EH (cell line): ENCODE results near the gene PPFIBP1.
"Not testable (repeated sequence)": the region's sequence is repeated elsewhere in the genome, so short reads cannot be mapped to it uniquely, and the experiment has no call there.

Source experiments
- DNase-seq: peaks from one replicate; pipeline ENCODE4 v3.0.0-alpha.2; 2015; ENCODE audit warnings: low read depth

PPFIBP1 gene

DNA sequence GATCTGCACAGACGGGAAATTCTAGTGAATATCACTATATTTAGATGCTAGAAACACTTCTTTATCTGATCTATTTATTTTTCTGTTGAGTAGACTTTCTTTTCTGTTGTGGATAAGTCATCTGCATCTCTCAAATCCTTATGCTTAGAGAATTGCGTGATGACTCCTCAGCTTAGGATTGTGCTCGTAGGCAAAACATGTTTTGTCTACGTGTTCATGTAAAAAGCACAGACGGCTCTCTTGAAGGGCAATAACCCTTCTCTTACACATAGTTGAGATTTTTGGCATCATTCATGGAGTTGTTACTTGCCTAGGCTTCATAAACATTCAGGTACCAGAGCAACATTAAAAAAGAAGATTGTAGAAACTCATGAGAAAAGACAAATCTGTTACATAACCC lies 18.6 kb downstream of the PPFIBP1 start:
- peak; percentile 97 for DNase-seq

DNA sequence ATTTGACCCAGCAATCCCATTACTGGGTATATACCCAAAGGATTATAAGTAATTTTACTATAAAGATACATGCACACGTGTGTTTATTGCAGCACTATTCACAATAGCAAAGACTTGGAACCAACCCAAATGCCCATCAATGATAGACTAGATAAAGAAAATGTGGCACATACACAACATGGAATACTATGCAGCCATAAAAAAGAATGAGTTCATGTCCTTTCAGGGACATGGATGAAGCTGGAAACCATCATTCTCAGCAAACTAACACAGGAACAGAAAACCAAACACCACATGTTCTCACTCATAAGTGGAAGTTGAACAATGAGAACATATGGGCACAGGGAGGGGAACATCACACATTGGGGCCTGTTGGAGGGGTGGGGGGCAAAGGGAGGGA lies 20.9 kb downstream of the PPFIBP1 start:
- DNase-seq = not testable (repeated sequence)

DNA sequence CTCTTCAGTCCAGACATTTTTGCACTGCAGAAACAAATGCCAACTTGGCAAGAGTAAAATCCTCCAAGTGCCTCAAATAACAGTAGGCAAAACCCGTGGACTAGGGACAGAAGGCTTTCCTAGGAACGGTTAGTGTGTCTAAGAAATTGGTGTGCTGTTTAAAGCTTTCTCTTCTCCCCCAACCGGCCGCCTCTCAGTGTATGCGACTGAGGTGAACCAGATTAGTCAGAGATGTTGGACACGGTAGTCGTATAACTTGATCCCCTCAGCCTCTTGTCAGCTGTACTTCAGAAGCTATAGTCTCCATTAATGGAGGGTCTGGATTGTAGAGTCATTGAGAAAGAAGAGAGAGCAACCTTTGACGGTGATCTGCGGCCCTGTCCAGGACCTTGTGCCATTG lies 21.7 kb downstream of the PPFIBP1 start:
- no peak for DNase-seq

DNA sequence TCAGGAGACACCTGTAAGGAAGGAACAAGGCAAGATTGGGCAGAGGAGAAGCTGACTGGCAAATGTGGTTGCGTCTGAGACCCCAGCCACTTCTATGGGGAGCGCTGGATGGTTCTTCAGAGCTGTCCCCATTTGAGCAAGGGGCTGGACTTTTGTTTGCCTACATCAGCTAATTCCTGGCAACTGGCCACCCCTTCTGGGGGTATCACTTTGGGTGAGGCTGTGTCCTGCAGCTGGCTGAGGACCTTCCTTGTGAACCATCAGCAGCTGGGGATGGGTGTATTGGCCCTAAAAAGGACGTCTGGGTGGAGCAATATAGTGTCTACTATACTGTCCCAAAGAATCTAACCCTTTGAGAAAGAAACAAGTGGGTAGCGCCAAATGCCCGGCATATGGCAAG lies 23.6 kb downstream of the PPFIBP1 start:
- DNase-seq = no peak

DNA sequence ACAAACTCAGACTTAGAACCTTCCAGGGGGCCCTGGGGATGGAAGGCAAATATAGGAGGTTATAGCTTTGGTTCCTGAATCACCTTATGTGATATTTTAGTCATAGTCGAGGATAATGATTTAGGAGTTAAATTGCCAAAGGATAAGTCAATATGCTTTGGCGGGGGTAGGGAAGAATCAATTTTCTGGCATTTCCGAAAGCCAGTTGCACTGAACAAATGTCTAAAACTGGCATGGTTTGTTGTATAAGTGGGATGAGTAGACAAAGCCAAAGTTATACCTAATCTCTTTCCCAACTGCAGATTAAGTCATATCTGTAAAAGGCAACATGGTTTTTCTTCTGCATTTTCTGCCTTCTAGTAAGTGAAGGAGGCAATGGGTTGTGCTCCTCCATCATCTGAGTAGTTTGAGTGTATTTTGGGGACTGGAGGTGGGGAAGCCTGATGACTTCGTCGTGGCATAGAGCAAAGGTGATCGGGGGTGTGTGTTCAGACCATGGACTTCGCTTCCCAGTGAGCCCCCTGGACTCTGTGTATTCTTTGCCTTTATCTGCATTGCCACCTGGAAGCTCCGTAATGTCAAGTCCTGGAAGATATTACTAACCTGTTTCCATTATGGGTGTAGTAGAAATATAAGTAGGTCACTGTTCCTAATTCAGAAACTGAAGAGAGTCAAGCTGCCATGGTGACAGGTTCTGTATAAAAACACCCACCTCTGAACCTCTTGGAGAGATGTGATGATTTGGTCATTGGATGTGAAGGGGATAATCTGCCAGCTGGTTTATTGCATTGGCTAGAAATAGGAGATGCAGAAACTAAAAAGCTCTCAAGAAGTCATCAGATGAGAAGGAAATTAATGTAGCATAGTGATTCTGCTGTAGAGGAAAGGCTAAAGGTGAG lies 24.5 kb downstream of the PPFIBP1 start:
- no peak for DNase-seq

DNA sequence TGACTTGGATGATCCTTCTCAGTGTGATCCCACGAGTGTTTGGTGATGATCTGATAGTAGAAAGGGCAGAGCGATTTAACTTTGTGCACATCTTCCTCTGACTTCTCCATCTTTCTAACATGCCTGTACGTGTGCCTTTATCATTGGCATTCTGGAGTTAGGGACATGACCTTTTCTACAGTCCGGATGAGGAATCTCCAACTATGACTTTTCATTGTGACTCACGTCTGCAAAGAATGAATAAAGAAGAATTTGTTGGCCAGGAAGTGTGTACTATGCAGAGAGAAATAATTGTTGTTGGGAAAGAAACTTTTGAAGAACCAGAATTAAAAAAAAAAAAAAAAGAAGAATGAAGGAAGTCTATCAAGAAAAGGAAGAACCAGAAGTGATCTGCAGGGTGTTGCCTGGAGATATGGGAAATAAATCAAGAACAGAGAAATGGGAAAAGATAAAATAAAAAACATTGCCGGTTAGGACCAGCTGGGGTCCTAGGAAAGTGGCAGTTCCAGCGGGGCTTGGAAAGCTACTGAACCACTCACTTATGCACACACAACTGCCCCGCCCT lies 25.3 kb downstream of the PPFIBP1 start:
- peak; percentile 95 for DNase-seq

DNA sequence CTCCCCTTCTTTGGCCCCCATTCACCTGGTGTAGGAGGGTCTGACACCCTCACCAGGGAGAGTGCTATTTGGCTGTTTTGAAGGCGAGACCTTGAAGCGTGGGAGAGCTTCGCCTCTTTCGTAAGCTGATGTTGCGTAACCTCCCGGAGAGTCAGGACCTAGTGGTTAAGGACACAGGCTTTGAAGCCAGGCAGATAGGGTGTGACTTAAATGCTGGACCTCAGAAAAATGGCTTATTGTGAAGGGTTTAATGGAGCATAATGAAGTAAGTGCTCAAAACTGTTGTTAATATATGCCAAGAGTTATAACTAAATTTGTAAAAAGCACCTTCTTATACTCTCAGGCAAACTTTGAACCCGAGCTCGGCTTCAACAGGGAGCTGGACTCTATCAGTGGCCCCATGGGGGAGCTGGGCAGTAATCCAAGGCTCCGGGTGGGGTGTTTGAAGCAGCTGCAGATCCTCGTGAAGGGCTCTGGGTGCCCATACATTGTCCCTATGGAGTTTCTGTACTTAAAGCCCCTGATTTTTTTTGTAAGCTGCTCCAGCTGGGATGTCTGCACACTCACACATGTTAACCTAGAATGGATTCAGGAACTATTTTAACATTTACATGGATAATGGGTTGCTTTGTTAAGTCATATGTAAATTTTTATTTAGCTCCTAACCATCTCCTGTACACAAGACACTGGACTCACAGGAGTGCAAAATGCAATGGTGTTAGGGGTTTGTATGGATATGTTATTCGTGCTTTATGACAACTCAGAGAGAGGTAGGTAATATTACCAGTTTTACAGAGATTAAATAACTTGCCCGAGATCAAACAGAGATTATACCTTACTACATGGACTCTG lies 26.0 kb downstream of the PPFIBP1 start:
- DNase-seq = peak; percentile 97

DNA sequence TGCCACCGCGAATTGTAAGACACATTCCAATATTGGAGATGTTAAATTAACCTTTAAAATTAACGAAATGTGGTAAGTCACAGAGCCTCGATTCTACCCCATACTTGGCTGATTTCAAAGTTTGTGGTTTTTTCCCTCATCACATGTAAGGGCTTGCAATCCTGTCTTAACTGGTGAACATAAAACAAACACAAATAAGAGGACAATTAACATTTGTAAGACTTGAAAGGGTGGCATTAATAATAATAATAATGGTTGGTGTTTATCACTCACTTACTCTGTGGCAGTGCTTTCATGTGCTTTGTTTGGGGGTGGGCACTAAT lies 26.6 kb downstream of the PPFIBP1 start:
- DNase-seq = no peak

DNA sequence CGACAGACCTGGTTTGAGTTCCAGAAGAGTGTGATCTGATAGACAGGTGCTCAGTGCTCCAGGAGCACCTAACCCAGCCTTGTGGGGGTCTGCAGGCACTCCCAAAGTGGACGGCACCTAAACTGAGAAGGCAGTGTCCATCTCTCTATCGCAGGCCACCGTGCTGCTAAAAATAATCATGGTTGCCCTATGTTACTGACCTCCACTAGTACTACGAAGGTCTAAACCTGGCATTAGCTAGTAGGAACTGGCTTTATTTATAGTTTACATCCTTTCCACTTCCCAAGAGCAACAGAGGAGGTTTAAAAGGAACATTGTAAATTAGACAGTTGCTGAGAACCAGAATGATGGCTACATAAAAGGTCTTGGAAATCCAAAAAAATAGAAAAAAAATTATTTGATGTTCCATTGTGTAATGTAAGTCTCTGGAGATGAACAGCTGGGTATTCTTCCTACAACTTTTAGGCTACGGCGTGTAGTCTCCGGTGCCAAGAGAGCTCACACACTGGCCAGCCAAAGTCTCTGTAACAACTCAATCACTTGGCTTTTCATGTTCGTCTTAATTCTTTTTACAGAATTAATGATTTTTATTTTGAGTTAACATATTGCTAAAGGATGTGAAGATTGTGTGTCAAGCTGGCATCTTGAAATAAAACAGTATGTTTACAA lies 27.3 kb downstream of the PPFIBP1 start:
- no peak for DNase-seq

DNA sequence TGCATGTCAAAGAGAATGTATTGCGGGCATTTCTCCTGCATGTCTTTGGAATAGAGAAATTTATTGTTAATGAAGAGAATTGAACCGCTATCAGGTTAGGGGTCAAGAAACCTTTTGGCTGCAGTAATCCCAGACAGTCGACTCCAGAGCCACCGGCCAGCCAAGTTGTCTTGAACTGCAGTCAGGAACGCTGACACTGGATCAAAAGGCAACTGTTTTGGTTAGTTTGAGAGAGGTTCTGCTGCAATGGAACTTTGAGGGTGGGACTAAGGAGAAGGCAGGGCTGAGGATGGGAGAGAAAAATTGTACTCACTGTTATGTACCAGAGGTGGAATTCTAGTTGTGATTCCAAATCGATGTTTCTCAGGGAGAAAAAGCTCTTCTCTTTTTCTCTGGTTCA lies 28.2 kb downstream of the PPFIBP1 start:
- DNase-seq = no peak

DNA sequence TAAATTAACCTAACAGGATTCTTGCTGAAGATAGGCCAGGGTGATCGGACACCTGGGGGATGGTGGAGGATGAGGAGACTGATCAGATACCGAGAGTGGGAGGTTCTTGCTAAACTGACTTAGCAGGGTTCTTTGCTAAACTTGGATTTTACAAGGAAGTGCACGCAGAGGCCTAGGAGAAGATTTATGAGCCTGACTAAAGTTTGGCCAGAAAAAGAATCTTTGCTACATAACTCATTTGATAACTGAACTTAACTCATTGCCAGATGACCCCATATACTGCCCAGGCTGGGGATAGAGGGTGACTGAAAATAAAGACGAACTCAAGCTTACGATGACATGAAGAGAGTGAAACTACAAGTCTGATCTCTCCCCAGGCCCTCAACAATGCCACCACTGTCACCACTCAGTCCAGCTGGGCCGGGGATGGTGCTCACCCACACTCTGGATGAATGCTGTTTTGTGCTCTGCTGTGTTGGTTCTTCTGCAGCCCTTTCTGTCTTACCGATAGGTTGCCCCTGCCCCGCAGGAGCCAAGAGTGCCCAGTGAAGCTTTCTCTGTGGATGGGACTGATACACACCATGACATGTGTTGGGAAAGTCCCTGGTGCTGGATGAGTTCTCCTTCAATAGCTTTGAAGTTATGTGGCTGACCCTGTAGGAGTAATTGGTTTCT lies 29.0 kb downstream of the PPFIBP1 start:
- no peak for DNase-seq

DNA sequence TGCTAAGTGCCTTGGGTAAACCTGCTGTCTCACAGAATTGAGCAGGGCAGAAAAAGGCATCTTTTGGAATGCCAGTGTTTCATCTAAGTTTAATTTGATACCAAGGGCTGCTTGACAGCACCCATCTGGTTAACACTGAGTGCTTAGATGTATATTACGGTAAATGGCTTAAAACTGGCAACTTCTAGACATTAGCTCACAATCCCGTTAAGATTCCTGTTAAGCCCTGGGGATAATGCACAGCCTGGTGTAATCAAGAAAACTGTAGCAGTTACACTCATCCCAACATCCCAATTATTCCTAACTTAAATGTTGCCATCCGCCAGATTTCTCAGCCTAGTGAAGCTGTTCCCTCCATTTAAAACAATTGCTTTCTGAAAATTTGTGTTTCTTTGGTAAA lies 29.9 kb downstream of the PPFIBP1 start:
- DNase-seq = no peak

DNA sequence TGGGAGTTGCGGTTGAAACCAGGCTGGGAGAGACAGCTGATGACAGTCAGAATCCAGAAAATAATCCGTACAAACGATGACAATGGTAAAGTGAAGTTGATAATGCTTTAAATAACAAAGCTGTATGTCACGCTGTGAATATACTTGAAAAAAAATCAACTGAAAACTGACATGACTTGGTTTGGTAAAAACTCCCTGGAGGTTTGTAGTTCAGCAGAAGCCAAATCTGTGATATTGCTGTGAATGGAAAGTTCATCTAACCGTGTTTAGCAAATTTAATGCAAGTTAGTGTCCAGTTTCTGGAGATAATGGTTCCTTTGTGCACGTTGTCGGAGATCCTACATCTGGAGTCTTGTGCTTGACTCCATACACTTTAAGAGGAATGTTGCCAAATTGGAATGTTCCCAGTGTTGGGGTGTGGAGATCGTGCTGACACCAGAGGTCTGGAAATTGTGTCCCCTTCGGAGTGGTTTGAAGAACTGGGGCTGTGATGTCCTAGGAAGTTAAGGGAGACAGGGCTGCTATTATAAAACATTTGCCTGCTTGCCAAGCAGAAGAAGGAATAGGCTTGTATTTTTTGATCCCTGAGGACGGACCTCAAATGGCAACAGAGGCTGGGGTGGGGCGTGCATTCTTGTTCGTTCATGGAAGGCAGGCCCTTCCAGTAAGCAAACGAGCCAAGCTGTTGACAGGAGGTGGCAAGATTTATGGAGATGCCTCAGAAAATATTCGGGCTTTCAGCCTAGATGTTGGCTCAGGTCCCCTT lies 30.6 kb downstream of the PPFIBP1 start:
- DNase-seq = peak; percentile 75

DNA sequence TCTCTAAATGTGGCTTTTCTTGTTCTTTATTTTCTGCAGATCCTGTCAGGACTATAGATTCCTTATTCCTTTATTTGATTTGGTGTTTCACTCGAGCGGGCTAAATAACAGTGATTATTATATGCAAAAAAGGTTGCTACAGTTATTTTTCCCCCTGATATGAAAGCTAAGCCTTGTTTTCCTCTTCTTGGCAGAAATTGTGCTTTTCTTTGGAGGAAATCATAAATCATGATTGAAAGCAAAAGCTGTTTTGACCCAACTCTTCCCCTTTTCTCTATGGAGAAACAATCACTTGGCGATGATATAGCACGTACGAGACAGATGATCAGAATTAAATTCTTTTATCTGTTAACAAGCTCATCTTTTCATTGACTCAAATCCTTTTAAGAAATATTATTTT lies 31.4 kb downstream of the PPFIBP1 start:
- DNase-seq = no peak

DNA sequence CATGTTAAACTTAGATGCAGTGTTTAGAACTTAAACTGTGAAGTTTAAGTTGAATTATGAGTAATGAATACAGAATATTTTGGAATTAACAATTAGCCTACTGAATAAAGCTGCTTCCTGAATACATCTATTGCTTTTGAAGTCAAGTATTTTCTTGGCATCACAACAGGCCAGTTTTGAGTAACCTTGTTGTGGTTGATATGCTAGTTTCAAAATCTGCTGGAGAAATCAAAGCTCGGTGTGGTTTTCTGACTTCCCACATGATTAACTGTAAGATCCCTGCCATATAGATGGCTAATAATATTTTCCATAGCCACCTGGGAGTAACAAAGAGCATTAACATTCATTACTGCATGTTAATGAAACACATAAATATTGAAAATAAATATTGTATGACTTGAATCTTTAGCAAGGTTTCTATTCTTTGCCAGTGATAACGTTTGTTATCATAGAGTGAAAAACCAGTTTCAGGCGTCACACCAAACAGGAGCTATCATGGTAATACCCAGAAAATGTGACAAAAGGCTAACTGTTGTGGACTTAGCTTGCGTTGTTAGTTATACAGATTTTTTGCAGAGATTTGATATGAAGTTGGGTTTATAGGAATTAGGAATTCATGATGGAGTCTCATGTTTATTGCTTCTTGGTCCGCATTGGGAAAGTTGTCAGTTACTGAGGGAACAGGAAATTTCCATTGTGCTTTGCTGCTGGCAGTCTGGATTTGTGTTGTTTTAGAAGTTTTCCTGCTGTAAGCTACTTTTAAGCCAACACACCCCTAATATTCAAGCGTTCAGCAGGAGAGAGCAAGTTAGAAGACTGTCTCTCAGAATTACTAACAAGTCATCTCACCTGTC lies 32.1 kb downstream of the PPFIBP1 start:
- DNase-seq = no peak

DNA sequence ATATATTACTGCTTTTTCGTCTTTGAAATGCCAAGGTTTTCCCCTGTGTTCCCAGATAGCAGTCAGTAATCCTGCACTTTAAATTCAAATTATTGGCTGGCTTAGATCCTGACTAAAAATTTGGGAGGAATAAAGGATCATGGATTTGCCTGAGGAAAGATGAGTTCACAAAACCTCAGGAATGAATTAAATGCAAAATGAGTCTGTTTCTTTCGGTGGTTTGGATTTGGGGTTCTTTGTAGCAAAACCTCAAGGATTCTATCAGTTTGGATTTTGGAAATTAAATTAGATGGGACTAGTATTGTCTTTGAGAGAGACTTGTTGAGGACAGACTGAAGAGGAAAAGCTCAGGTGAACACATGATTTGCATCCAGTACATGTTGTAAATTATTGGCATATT lies 36.1 kb downstream of the PPFIBP1 start:
- peak; percentile 55 for DNase-seq

DNA sequence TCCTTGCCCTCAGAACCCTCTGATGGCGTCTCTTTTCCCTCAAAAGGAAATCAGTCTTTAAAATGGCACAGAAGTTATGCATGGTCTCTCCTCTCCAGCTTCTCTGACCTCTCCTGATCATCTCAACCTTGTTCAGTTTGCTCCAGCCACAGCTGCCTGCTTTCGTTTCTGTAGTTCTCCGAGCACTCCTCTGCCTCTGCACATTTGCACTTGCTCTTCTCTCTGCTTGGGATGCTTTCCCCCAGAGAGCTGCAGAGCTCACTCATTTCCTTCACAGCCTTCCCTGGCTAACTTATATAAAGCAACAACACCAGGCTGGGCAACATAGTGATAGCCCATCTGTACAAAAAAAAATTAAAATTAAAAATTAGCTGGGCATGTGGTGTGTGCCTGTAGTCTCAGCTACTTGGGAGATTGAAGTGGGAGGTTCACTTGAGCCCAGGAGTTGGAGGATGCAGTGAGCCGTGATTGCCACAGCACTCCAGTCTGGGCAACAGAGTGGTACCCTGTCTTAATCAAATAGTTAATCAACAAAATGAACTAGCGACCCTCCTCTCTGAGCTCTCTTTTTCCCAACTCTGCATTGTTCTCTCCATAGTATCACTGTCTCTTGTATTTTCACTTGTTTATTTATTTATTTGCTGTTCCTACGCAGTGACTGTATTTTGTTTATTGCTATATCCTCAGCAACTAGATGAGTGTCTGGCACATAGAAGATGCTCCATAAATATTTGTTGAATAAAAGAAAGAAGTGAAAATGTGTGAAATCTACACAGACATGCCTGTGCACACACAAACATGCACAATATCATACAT lies 37.7 kb downstream of the PPFIBP1 start:
- DNase-seq = no peak

DNA sequence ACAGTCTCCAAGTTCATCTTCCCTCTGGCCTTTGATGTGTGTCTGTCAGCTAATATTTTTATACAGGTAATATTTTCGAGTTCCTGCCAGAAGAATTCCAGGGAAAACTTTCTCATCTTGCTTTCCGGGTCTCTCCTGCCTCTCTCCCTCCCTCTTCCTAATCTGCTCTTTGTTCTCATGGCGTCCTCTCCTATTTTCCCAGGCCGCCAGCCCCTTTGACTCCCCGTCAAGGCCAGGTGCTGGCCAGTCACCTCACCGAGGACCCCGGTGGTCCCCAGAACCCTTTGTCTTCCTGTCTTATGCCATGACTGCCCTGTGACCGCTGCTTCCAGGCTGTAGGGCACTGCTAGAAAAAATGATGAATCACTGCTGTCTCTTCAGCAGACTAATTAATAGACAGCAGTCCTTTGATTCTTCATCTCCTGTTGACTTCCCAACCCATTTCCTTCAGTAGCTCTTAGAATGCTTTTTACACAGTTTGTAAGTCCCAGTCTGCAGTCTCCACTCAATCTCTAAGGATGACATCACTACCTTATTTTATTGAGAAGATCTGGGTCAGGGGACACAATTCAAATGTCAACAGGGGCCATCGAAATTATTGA lies 40.7 kb downstream of the PPFIBP1 start:
- DNase-seq = peak; percentile 69

DNA sequence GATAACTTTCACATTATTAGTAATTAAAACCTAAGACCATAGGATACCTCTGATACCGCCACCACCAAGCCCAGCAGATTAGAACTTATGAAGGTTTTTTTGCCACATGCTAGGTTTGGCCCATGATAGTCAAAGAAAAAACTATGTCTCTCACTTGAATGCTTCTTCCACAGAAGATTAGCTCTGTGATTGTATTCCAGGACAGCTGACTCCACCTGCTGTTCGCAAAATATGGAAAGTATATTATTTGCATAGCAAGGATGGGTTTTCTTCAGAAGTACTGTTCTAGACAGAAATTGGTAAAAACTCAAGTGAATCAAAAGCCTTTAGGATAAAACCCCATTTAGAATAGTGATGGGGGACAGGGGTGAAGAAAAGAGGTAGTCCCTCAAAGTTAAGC lies 42.2 kb downstream of the PPFIBP1 start:
- DNase-seq = no peak
